ENCODE measurements around the gene MAP7D3.
A peak's percentile ranks its signal among the peaks of the same experiment; 100 is the strongest.

Gene MAP7D3

GRCh38 chrX:136202889-136203288 is 48.3 kb downstream of the MAP7D3 start:
- DNase-seq (ENCODE audit: insufficient read length) (no peak), FAIRE-seq (no peak)
- no peak for TF ChIP-seq POLR2A (IDR thresholded peaks at IDR 0.05; ENCODE audit: low read depth, low read length)
- no peak for TF ChIP-seq POLR2AphosphoS5 (IDR thresholded peaks at IDR 0.05; ENCODE audit: low read depth, low read length)
- TF ChIP-seq TAF1 (IDR thresholded peaks at IDR 0.05; ENCODE audit: borderline replicate concordance, low read depth, low read length): no peak

DNA sequence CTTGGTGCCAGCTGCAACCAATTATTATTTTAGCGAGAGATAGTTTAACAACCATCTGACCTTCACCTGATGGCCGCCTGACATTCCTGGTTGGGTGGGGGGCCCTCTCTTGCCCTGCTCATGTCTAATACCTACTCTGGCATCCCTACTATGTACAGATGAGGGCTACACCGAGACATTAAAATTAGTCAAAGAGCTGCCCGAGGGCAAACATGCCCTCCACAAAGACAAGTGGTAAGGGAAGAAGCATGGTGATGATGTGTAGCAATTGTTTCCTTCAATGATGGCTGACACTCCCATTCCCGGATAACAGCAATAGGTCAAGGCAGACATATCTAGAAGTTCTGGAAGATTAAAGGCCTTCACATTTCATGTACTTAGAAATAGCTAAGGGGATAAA is 49.6 kb downstream of the MAP7D3 start:
- no peak for FAIRE-seq
- TF ChIP-seq POLR2AphosphoS5 (IDR thresholded peaks at IDR 0.05; ENCODE audit: low read depth, low read length) (no peak), POLR2A (IDR thresholded peaks at IDR 0.05; ENCODE audit: low read depth, low read length) (no peak), TAF1 (IDR thresholded peaks at IDR 0.05; ENCODE audit: borderline replicate concordance, low read depth, low read length) (no peak)
- no peak for DNase-seq (ENCODE audit: insufficient read length)

DNA sequence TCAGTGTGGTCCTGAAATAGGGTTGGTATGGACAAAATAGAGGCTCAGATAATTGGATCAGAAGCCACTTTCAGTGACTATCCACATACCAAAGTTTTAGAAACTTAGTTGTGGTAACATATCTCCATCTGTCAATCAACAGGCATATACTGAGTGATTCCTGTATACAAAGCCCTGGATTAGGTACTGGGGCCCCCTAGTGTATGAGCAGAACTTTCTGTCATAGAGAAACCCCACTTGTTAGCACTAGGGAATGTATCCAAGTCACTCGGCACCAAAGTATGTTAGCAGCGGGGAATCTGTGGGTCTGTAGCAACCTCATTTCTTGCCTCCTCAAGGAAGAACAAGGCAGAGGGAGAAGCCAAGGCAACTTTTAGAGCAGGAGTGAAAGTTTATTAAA is 50.7 kb downstream of the MAP7D3 start:
- DNase-seq (ENCODE audit: insufficient read length) (no peak), FAIRE-seq (no peak)
- no peak for TF ChIP-seq POLR2A (IDR thresholded peaks at IDR 0.05; ENCODE audit: low read depth, low read length)
- TF ChIP-seq TAF1 (IDR thresholded peaks at IDR 0.05; ENCODE audit: borderline replicate concordance, low read depth, low read length): no peak
- no peak for TF ChIP-seq POLR2AphosphoS5 (IDR thresholded peaks at IDR 0.05; ENCODE audit: low read depth, low read length)

GRCh38 chrX:136199365-136199764 is 51.8 kb downstream of the MAP7D3 start:
- no peak for DNase-seq (ENCODE audit: insufficient read length)
- FAIRE-seq: no peak
- no peak for TF ChIP-seq TAF1 (IDR thresholded peaks at IDR 0.05; ENCODE audit: borderline replicate concordance, low read depth, low read length)

GRCh38 chrX:136198678-136199243 is 52.4 kb downstream of the MAP7D3 start:
- TF ChIP-seq TAF1 (IDR thresholded peaks at IDR 0.05; ENCODE audit: borderline replicate concordance, low read depth, low read length) (no peak), POLR2AphosphoS5 (IDR thresholded peaks at IDR 0.05; ENCODE audit: low read depth, low read length) (no peak), POLR2A (IDR thresholded peaks at IDR 0.05; ENCODE audit: low read depth, low read length) (no peak)
- FAIRE-seq: no peak
- DNase-seq (ENCODE audit: insufficient read length): no peak

DNA sequence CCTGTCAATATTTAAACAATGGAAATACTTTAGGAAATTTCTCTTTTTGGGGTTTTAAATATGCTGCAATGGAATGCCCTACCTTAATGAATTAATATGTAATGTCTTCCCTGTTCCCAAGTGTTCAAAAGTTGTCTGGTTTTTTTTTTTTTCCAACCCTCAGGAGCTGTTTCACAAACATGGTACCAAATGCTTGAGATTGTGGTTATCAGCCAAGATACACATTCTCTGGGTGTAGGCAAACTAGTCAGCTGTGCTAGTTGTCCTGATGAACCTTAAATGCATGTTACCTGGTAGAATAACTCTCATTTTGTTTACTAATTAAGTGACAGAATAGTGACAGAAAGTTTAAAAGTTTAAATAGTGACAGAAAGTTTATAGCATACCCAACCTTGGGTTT is 53.2 kb downstream of the MAP7D3 start:
- FAIRE-seq: no peak

DNA sequence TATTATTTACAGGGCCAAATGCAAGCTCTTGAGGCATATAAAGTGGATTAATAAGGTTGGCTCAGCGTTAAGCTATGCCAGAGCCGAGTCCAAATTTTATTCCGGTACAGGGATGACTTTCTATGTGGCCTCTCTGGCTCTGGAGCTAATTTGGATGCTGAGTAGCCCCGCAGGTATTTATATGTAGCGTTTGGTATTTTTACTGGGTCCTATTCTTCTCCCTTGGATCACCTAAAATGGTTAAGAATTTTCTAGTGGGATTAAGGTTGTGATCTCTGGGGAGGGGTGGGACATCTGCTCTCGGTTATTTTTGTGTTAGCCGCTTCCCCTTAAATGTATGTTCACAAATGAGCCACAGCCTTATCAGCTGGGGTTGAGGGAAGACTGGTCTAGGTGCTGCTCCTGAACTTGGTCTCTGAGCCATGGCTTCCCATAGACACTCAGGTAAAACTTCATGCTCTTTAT is 54.5 kb downstream of the MAP7D3 start:
- no peak for TF ChIP-seq POLR2AphosphoS5 (IDR thresholded peaks at IDR 0.05; ENCODE audit: low read depth, low read length)
- TF ChIP-seq POLR2A (IDR thresholded peaks at IDR 0.05; ENCODE audit: low read depth, low read length): no peak
- TF ChIP-seq TAF1 (IDR thresholded peaks at IDR 0.05; ENCODE audit: borderline replicate concordance, low read depth, low read length): no peak
- DNase-seq (ENCODE audit: insufficient read length) (no peak), FAIRE-seq (no peak)

More for the DNA sequence above, 53.2 kb downstream of the MAP7D3 start:
- TF ChIP-seq POLR2A (IDR thresholded peaks at IDR 0.05; ENCODE audit: low read depth, low read length): no peak
- TF ChIP-seq POLR2AphosphoS5 (IDR thresholded peaks at IDR 0.05; ENCODE audit: low read depth, low read length): no peak
- no peak for TF ChIP-seq TAF1 (IDR thresholded peaks at IDR 0.05; ENCODE audit: borderline replicate concordance, low read depth, low read length)
- DNase-seq (ENCODE audit: insufficient read length): no peak

- TF ChIP-seq TAF1 (IDR thresholded peaks at IDR 0.05; ENCODE audit: borderline replicate concordance, low read depth, low read length): no peak
- no peak for TF ChIP-seq POLR2AphosphoS5 (IDR thresholded peaks at IDR 0.05; ENCODE audit: low read depth, low read length)
- no peak for TF ChIP-seq POLR2A (IDR thresholded peaks at IDR 0.05; ENCODE audit: low read depth, low read length)
- FAIRE-seq: no peak
Observed at GRCh38 chrX:136195247-136195646, 56.0 kb downstream of the MAP7D3 start.

GRCh38 chrX:136194536-136194935 is 56.7 kb downstream of the MAP7D3 start:
- DNase-seq (ENCODE audit: insufficient read length) (no peak), FAIRE-seq (no peak)
- TF ChIP-seq TAF1 (IDR thresholded peaks at IDR 0.05; ENCODE audit: borderline replicate concordance, low read depth, low read length) (no peak), POLR2AphosphoS5 (IDR thresholded peaks at IDR 0.05; ENCODE audit: low read depth, low read length) (no peak), POLR2A (IDR thresholded peaks at IDR 0.05; ENCODE audit: low read depth, low read length) (no peak)

More at GRCh38 chrX:136195247-136195646, 56.0 kb downstream of the MAP7D3 start:
- DNase-seq (ENCODE audit: insufficient read length): no peak

- TF ChIP-seq POLR2AphosphoS5 (IDR thresholded peaks at IDR 0.05; ENCODE audit: low read depth, low read length) (no peak), TAF1 (IDR thresholded peaks at IDR 0.05; ENCODE audit: borderline replicate concordance, low read depth, low read length) (no peak), POLR2A (IDR thresholded peaks at IDR 0.05; ENCODE audit: low read depth, low read length) (no peak)
- DNase-seq (ENCODE audit: insufficient read length): no peak
- FAIRE-seq: no peak
Observed at GRCh38 chrX:136193771-136194170, 57.4 kb downstream of the MAP7D3 start.

GRCh38 chrX:136192839-136193414 is 58.3 kb downstream of the MAP7D3 start:
- TF ChIP-seq POLR2AphosphoS5 (IDR thresholded peaks at IDR 0.05; ENCODE audit: low read depth, low read length) (no peak), POLR2A (IDR thresholded peaks at IDR 0.05; ENCODE audit: low read depth, low read length) (no peak), TAF1 (IDR thresholded peaks at IDR 0.05; ENCODE audit: borderline replicate concordance, low read depth, low read length) (no peak)
- FAIRE-seq (no peak), DNase-seq (ENCODE audit: insufficient read length) (no peak)

- TF ChIP-seq POLR2A (IDR thresholded peaks at IDR 0.05; ENCODE audit: low read depth, low read length) (no peak), POLR2AphosphoS5 (IDR thresholded peaks at IDR 0.05; ENCODE audit: low read depth, low read length) (no peak), TAF1 (IDR thresholded peaks at IDR 0.05; ENCODE audit: borderline replicate concordance, low read depth, low read length) (no peak)
- peak; percentile 5 for FAIRE-seq
- no peak for DNase-seq (ENCODE audit: insufficient read length)
Observed at GRCh38 chrX:136192135-136192534, 59.1 kb downstream of the MAP7D3 start.
